ENCODE results near the gene TNFAIP2.
"Not testable (repeated sequence)": the region's sequence is repeated elsewhere in the genome, so short reads cannot be mapped to it uniquely, and the experiment has no call there.

The TNFAIP2 gene

DNA sequence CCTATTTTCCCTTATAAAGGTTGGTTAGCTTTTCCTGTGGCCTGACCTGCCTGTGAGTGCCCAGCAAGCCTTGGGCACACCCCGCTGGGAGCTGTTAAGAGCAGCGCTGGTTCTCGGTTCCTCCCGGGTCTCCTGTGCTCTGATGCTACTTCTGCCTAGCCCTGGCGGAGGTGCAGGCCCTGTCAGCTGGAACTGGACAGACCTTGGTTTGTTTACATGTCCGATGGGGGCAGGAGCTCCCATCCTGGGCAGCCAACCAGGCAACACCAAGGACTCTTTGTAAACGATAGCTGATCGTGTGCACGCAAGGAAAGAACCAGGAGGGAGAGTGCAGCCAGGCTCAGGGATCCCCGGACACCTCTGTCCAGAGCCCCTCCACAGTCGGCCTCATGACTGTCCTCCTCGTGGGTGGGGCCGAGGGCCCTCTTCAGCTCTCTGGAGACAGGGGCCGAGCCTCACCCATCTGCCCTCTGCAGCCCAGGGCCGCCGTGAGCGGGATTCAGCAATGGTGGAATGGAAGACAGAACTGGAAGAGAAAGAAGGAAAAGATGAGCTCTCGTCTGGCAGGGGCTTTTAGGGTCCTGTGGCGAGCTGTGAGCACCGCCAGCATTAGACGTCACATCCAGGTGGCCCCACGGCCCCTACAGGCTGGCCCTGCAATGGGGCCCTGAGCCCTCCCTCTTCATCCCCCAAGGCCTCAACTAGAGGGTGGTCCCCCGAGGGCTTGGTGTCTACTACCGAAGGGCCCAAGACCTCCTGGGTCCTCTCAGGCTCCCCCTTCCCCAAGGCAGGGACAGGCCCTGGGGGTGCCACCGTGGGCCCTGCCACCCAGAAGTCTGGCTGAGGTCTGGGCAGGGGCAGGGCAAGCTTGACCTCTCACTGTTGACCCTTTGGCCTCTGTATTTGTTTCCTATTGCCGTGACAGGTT is 12.3 kb downstream of the TNFAIP2 start:
- no peak for DNase-seq

- DNase-seq = no peak
Measured at GRCh38 chr14:103136388-103137271, 13.4 kb downstream of the TNFAIP2 start.

DNA sequence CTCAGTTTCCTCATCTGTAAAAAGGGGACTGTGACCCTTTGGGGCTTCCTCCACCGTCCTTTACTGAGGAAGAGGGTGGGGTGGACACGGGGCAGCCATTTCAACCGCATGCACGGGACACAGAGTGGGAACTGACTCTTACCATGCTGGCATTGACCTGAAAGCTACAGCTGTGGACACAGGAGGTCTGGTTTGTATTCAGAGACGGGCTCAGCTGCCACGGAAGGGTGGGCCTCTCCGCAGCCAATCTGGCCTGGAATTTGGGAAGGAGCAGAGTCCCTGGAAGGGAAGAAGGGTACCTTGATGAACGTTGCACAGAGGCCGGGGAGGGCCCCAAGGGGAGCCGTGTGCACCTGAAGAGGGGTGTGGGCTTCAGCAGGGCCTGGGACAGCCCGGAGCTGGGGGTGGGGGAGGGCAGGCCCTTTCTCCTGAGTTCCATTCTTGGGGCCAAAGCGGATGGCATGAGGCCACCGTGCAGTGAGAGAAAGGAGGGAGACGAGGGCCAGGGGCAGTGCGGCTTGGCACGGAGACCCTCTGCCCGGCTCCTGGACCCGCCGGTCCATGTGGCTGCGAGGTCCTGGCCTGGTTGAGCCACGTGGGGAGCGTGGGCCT is 14.5 kb downstream of the TNFAIP2 start:
- DNase-seq = no peak

DNA sequence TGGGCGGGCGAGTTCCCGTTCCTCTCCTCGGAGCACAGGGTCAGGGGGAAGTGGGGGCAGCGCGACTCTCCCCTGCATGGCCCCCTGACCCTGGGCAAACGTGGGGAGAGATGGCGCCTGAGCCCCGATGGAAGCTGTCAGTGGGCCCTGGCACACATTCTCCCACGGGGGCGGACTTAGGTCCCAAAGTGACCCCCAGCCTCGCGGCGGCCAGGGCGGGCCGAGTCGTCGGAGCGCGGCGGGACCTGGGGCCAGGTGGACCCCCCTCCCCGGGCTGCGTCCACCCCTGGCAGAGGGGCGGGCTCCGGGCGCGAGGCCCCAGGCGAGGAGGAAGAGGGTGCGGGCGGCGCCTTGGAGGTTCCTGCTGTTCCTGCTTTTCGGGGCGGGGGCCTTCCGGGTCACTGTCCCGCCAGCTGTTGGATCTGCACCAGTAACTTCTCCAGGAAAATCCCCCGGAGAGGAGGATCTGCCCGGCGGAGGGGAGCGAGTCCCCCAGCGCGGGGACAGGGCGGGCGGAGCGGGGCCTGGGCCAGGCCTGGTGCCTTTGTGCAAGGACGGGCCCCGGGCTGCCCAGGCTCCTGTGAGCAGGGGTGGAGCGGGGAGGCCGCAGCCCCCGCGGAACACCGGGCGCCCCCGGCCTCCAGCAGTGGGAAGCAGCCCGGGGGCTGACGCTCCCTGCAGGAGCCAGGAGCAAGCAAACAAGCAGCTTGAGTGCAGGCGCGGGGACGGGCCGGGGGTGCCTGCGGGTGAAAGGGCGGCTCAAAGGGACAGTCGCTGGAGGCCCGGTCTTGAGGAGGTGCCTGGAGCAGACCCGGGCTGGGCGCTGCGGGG is 15.3 kb downstream of the TNFAIP2 start:
- DNase-seq = no peak

- DNase-seq = no peak
Measured at GRCh38 chr14:103139132-103140025, 16.1 kb downstream of the TNFAIP2 start.

- no peak for DNase-seq
Measured at GRCh38 chr14:103140316-103141109, 17.3 kb downstream of the TNFAIP2 start.

GRCh38 chr14:103141117-103141796 is 18.0 kb downstream of the TNFAIP2 start:
- DNase-seq = no peak

- no peak for DNase-seq
Measured at GRCh38 chr14:103142026-103142425, 18.8 kb downstream of the TNFAIP2 start.

GRCh38 chr14:103142721-103143302 is 19.6 kb downstream of the TNFAIP2 start:
- no peak for DNase-seq

DNA sequence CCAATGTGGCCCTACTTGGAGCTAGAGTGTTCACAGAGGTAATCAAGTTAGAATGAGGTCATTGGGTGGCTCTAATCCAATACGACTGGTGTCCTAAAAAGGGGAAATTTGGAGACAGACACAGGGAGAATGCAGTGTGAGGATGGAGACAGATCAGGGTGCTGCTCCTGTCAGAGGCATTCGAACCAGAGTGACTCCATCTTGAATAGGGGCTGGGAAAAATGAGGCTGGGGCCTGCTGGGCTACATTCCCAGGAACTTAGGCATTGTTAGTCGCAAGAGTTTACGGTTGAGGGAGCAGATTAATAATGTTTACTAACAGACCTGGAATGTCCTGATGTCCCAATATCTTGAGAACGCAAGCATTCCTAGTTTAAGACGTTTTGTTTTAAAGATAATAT is 20.2 kb downstream of the TNFAIP2 start:
- no peak for DNase-seq

GRCh38 chr14:103144085-103144484 is 20.8 kb downstream of the TNFAIP2 start:
- DNase-seq = no peak

DNA sequence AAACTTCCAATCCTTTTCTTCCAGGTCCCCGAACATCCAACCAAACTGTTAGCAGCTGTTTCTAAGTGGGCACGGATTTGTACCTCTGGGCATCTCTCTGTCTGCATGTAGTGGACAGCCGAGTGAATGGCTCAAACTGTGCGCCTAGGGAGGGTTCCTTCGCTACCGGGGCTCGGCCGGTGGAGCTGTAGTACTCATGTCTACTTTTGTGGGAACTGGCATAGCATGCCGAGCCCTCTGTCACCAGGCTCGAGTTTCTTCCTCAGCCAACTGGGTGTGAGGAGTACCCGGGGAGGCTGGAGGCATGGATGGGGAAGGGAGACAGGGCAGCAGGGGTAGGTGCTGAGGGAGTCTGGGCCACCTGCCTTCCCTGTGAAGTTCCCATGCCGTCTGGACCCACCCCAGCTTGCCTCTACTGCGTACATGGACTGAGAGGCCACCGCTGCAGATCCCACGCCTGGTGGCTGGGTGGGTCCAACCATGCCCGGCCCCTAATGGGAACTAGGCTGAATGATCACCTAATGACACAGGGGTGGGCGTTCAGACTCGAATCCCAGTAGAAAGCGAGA is 23.0 kb downstream of the TNFAIP2 start:
- DNase-seq = no peak

DNA sequence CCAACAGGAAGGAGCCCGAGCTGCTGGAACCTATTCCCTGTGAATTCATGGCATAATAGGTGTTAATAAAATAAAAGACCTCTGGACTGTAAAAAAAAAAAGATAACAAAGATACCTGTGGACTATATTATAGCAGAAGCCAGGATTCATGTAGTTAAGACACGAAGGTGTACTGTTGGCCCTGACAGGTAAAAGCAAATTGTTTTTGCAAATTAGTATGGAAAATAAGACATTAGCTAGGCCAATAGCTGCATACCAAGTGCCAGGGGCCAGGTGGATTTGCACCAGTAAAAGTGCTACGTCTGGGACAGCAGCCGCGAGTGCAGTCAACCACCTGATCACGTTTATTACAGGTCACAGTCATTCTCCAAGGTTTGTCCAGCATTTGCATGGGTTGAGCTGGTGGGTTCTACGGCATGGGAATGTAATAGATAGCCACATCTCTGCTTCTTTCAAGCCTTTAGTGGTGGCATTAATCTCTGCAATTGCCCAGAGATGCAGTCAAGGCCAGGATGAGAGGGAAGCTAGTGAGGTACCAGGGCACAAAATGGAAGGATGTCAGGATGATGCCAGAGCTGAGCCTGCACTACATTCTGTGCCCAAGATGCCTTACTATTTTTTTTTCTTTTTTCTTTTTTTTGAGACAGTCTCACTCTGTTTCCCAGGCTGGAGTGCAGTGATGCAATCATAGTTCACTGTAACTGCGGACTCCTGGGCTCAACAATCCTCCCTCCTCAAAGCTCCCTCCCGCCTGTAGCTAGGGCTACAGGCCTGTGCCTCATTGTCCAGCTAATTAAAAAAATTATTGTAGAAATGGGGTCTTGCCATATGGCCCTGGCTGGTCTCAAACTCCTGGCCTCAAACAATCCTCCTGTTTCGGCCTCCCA is 26.3 kb downstream of the TNFAIP2 start:
- DNase-seq = peak; percentile 90

DNA sequence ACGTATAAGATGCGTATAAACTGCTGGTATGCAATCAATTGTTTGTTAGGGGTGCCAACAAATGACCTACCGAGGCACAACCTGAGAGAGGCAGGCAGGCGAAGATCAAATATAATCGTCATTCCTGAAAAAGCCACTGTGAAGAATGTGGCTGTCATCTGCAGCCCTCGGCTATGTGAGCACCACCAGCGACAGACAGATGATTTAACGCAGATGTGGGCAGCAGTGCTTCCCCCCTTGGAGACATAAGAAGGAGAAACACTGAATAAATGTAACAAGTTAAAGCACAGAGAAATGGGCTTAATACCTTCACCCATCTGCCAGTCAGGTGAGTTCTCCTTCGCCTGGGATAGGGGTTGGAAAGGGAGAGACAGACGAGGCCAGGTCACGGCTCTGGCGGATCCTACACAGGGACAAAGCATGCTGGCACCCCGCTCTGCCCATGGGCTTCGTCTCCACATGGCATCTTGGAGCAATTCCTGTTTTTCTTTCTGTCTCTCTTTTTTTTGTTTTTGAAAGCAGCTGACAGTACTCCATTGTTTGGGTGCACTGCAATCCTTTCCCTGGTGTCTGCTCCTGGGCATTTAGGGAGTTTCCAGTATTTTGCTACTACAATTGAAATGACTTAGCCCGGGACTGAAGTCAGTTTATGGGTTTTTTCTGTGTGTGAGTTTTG is 28.1 kb downstream of the TNFAIP2 start:
- DNase-seq = no peak

GRCh38 chr14:103155010-103155409 is 31.7 kb downstream of the TNFAIP2 start:
- no peak for DNase-seq

GRCh38 chr14:103155416-103155815 is 32.2 kb downstream of the TNFAIP2 start:
- DNase-seq = not testable (repeated sequence)

DNA sequence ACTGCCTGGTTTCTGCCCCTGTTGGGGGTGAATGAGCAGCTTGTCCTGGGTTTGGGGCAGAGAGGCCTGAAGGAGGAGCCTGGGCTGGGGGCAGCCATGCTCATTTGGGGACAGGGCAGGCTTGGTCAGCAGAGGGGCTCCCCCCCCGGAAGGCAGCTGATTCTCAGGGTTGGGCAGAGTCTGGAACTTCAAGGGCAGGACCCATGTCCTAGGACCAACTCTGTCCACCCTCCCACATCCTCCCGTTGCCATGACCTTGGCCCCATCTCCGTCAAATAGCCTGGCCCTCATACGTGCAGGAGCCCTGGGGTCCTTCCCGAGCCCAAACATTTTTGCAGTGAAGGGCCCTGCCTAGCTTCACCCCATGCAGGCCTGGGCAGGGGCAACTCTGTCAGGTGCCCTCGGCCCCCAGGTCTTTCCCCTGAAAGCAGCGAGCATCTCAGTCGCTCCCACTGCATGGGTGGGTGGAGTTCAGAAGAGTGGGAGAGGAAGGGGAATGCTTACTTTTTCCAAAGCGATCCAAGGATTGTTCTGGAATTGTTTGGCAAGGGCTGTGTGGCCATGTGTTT is 32.6 kb downstream of the TNFAIP2 start:
- no peak for DNase-seq
